H9 (cell line): ENCODE results near the gene PHACTR1. TPM values are rescaled to one million over a fixed set of nuclear protein-coding genes. Genes with fewer than 3 reads are reported as not detected.

Source experiments
- DNase-seq: peaks from one replicate; pipeline ENCODE4 v3.0.0-alpha.2; 2017
- H2AFZ ChIP-seq: one replicate; pipeline ENCODE4 v1.6.1; 2013; ENCODE audit warnings: mild to moderate bottlenecking, low read length, control low read depth, moderate library complexity
- H2AK5ac ChIP-seq: 2 replicates; pipeline ENCODE4 v1.6.1; 2013; ENCODE audit warnings: low read length, control low read depth, mixed read lengths; ENCODE audit not compliant: insufficient read length
- H2BK120ac ChIP-seq: one replicate; pipeline ENCODE4 v1.6.1; 2013; ENCODE audit warnings: low read depth, mild to moderate bottlenecking, low read length, control low read depth, inconsistent platforms; ENCODE audit not compliant: poor library complexity, severe bottlenecking
- H2BK12ac ChIP-seq: 2 replicates; pipeline ENCODE4 v1.6.1; 2013; ENCODE audit warnings: low read length, control low read depth, mixed read lengths, low read depth; ENCODE audit not compliant: insufficient read length
- H2BK15ac ChIP-seq: 2 replicates; pipeline ENCODE4 v1.6.1; 2013; ENCODE audit warnings: low read depth, low read length, control low read depth
- H2BK20ac ChIP-seq: one replicate; pipeline ENCODE4 v1.6.1; 2013; ENCODE audit warnings: low read depth, mild to moderate bottlenecking, low read length, control low read depth, inconsistent platforms; ENCODE audit not compliant: poor library complexity, severe bottlenecking
- H2BK5ac ChIP-seq: 2 replicates; pipeline ENCODE4 v1.6.1; 2013; ENCODE audit warnings: low read length, control low read depth, mixed read lengths; ENCODE audit not compliant: insufficient read length
- H3K14ac ChIP-seq: 2 replicates; pipeline ENCODE4 v1.6.1; 2013; ENCODE audit warnings: low read length, control low read depth; ENCODE audit not compliant: insufficient read depth
- H3K18ac ChIP-seq: 2 replicates; pipeline ENCODE4 v1.6.1; 2013; ENCODE audit warnings: low read depth, mild to moderate bottlenecking, mixed read lengths, low read length, control low read depth; ENCODE audit not compliant: insufficient read length
- H3K23ac ChIP-seq: 2 replicates; pipeline ENCODE4 v1.6.1; 2013; ENCODE audit warnings: low read length, control low read depth, mixed read lengths, low read depth; ENCODE audit not compliant: insufficient read length
- H3K23me2 ChIP-seq: 2 replicates; pipeline ENCODE4 v1.6.1; 2013; ENCODE audit warnings: low read depth, mild to moderate bottlenecking, mixed read lengths, low read length, control low read depth; ENCODE audit not compliant: insufficient read length, poor library complexity, severe bottlenecking
- H3K27ac ChIP-seq: 2 replicates; pipeline ENCODE4 v1.5.1; 2013; ENCODE audit warnings: low read length, control low read depth, mixed read lengths, low read depth; ENCODE audit not compliant: insufficient read length
- H3K27me3 ChIP-seq: 2 replicates; pipeline ENCODE4 v1.6.1; 2013; ENCODE audit warnings: low read length, control low read depth, inconsistent platforms; ENCODE audit not compliant: insufficient read depth
- H3K4ac ChIP-seq: 2 replicates; pipeline ENCODE4 v1.6.1; 2013; ENCODE audit warnings: low read depth, mild to moderate bottlenecking, control low read depth, inconsistent platforms, low read length, moderate library complexity
- H3K4me1 ChIP-seq: 2 replicates; pipeline ENCODE4 v1.6.1; 2013; ENCODE audit warnings: low read length, control low read depth, inconsistent platforms; ENCODE audit not compliant: insufficient read depth
- H3K4me2 ChIP-seq: 2 replicates; pipeline ENCODE4 v1.6.1; 2013; ENCODE audit warnings: low read length, control low read depth, mixed read lengths; ENCODE audit not compliant: insufficient read length, insufficient read depth
- H3K56ac ChIP-seq: 2 replicates; pipeline ENCODE4 v1.6.1; 2013; ENCODE audit warnings: low read depth, mild to moderate bottlenecking, mixed read lengths, low read length, control low read depth; ENCODE audit not compliant: insufficient read length
- H3K79me1 ChIP-seq: 2 replicates; pipeline ENCODE4 v1.6.1; 2013; ENCODE audit warnings: low read depth, mild to moderate bottlenecking, moderate library complexity, low read length, control low read depth, inconsistent platforms; ENCODE audit not compliant: insufficient read depth, poor library complexity, severe bottlenecking
- H3K79me2 ChIP-seq: 2 replicates; pipeline ENCODE4 v1.6.1; 2013; ENCODE audit warnings: low read length, control low read depth, inconsistent platforms; ENCODE audit not compliant: insufficient read depth
- H3K9ac ChIP-seq: 2 replicates; pipeline ENCODE4 v1.6.1; 2013; ENCODE audit warnings: low read length, control low read depth, mixed read lengths; ENCODE audit not compliant: insufficient read length; ENCODE audit errors: extremely low read depth
- H3K9me3 ChIP-seq: one replicate; pipeline ENCODE4 v1.6.1; 2013; ENCODE audit warnings: low read depth, low read length, inconsistent platforms; ENCODE audit not compliant: control insufficient read depth
- H3T11ph ChIP-seq: one replicate; pipeline ENCODE4 v1.6.1; 2013; ENCODE audit warnings: mild to moderate bottlenecking, low read length, control low read depth, inconsistent platforms
- H4K20me1 ChIP-seq: one replicate; pipeline ENCODE4 v1.6.1; 2013; ENCODE audit not compliant: control insufficient read depth, insufficient read length, insufficient read depth
- H4K5ac ChIP-seq: 2 replicates; pipeline ENCODE4 v1.6.1; 2013; ENCODE audit warnings: low read depth, mild to moderate bottlenecking, mixed read lengths, low read length, control low read depth; ENCODE audit not compliant: insufficient read length
- H4K8ac ChIP-seq: replicated peaks from 2 replicates; pipeline ENCODE4 v1.6.1; 2013; ENCODE audit warnings: low read length, control low read depth, mixed read lengths, low read depth; ENCODE audit not compliant: insufficient read length
- H4K91ac ChIP-seq: 2 replicates; pipeline ENCODE4 v1.6.1; 2013; ENCODE audit warnings: low read depth, mild to moderate bottlenecking, moderate library complexity, mixed read lengths, low read length, control low read depth; ENCODE audit not compliant: insufficient read length
- H3K27ac Mint-ChIP-seq, 3 experiments: 2 replicates in 2 of 3; 3 replicates in 1 of 3; pipeline ENCODE4 v1.8.0; 2020 to 2021; ENCODE audit warnings: mixed read lengths in 3 of 3, mild to moderate bottlenecking in 1 of 3, moderate library complexity in 1 of 3
- H3K27me3 Mint-ChIP-seq: 2 replicates; pipeline ENCODE4 v1.8.0; 2021; ENCODE audit warnings: low read depth, mild to moderate bottlenecking, moderate library complexity, mixed read lengths
- H3K36me3 Mint-ChIP-seq, 3 experiments: 2 replicates in 2 of 3; 3 replicates in 1 of 3; pipeline ENCODE4 v1.8.0; 2020 to 2021; ENCODE audit warnings: low read depth in 3 of 3, mixed read lengths in 3 of 3; ENCODE audit not compliant: insufficient read depth in 1 of 3
- H3K4me1 Mint-ChIP-seq, 2 experiments: 2 replicates each; pipeline ENCODE4 v1.8.0; 2020; ENCODE audit warnings: mixed read lengths in 2 of 2
- H3K4me3 Mint-ChIP-seq, 2 experiments: 2 replicates in 1 of 2; 3 replicates in 1 of 2; pipeline ENCODE4 v1.8.0; 2020 to 2021; ENCODE audit warnings: mild to moderate bottlenecking in 2 of 2, mixed read lengths in 2 of 2, moderate library complexity in 1 of 2
- H3K9me3 Mint-ChIP-seq, 2 experiments: 2 replicates in 1 of 2; 3 replicates in 1 of 2; pipeline ENCODE4 v1.8.0; 2020; ENCODE audit warnings: mild to moderate bottlenecking in 2 of 2, mixed read lengths in 2 of 2, moderate library complexity in 1 of 2
- CTCF ChIP-seq: fragments of 200-600 bp; sonication (generic); conservative IDR thresholded peaks from 3 replicates; pipeline ENCODE4 v1.8.0; 2021; ENCODE audit warnings: antibody characterized with exemption, mild to moderate bottlenecking
- WGBS: extraction: QIAGEN DNeasy Blood & Tissue Kit; methylation state at CpG from one replicate; pipeline ENCODE4 v1.1.7; 2013; ENCODE audit warnings: missing lambda C conversion rate, low lambda C conversion rate, mixed read lengths; ENCODE audit not compliant: insufficient read length; ENCODE audit errors: extremely low coverage; 5-methylcytosine and 5-hydroxymethylcytosine counted together
- total RNA-seq: library from RNA; stranded (reverse); gene quantifications from 2 replicates; pipeline ENCODE4 v1.2.1, GENCODE V29; 2021

PHACTR1 gene
- total RNA-seq, 1 experiment from 2014 or later: 15.9 TPM

GRCh38 chr6:12753036-12753435, 36.5 kb downstream of the PHACTR1 start:
- Histone ChIP-seq H3K4ac (no peak overlapping the region), H2AFZ (no peak overlapping the region), H3K56ac (no peak overlapping the region), H3K27me3 (no peaks in the 10 kb centered on the region; the same call in 1 of the 2 replicates), H4K20me1 (no peaks in the 10 kb centered on the region), H3K9ac (no peak overlapping the region), H4K8ac (no peak overlapping the region), H3K4me1 (no peaks in the 10 kb centered on the region), H3K79me1 (no peaks in the 10 kb centered on the region), H2BK15ac (no peak overlapping the region), H3T11ph (no peak overlapping the region), H4K5ac (no peak overlapping the region), H2BK20ac (no peak overlapping the region), H2BK120ac (no peak overlapping the region), H3K79me2 (no peaks in the 10 kb centered on the region), H3K14ac (no peak overlapping the region), H2BK5ac (no peak overlapping the region), H3K23ac (no peak overlapping the region), H3K27ac (no peak overlapping the region), H4K91ac (no peak overlapping the region), H3K4me2 (no peak overlapping the region), H3K23me2 (peaks cover 7% of the 10 kb centered on the region), H2AK5ac (no peak overlapping the region), H3K9me3 (no peaks in the 10 kb centered on the region), H2BK12ac (no peak overlapping the region), H3K18ac (no peak overlapping the region)
- Mint-ChIP-seq H3K9me3 (no peaks in the 10 kb centered on the region), H3K27me3 (peaks cover 13% of the 10 kb centered on the region), H3K27ac (no peak overlapping the region), H3K4me1 (peaks cover 24 to 40% of the 10 kb centered on the region in 2 experiments), H3K4me3 (no peak overlapping the region), H3K36me3 (no peaks in the 10 kb centered on the region)
- no peak for DNase-seq
- WGBS: no CpG with 5 or more reads among the region's 2 CpGs
- TF ChIP-seq CTCF: no peak
